Chondrocyte (in vitro differentiated cells): ENCODE data around the gene ADGRL2. TPM values are rescaled to one million over a fixed set of nuclear protein-coding genes. Genes with fewer than 3 reads are reported as not detected.

Experiments
- DNase-seq: peaks from one replicate; pipeline ENCODE4 v3.0.0; 2021; ENCODE audit warnings: mixed read lengths, low spot score
- H3K27ac Mint-ChIP-seq: one replicate; pipeline ENCODE4 v1.8.0; 2021; ENCODE audit warnings: mild to moderate bottlenecking, moderate library complexity, mixed read lengths; ENCODE audit not compliant: unreplicated experiment
- H3K27me3 Mint-ChIP-seq: 2 replicates; pipeline ENCODE4 v1.8.0; 2021; ENCODE audit warnings: low read depth, mixed read lengths
- H3K36me3 Mint-ChIP-seq: 2 replicates; pipeline ENCODE4 v1.8.0; 2021; ENCODE audit warnings: low read depth, mixed read lengths
- H3K4me1 Mint-ChIP-seq: 2 replicates; pipeline ENCODE4 v1.8.0; 2021; ENCODE audit warnings: low read depth, mild to moderate bottlenecking, mixed read lengths
- H3K4me3 Mint-ChIP-seq: one replicate; pipeline ENCODE4 v1.8.0; 2021; ENCODE audit warnings: mild to moderate bottlenecking, moderate library complexity, mixed read lengths; ENCODE audit not compliant: unreplicated experiment
- H3K9me3 Mint-ChIP-seq: 2 replicates; pipeline ENCODE4 v1.8.0; 2021; ENCODE audit warnings: low read depth, mixed read lengths
- total RNA-seq: library from RNA; stranded (reverse); gene quantifications from 3 replicates; pipeline ENCODE4 v1.2.1, GENCODE V29; 2021
- TF ChIP-seq, protein P1 (sequence below): fragments of 200-600 bp; sonication (generic); IDR thresholded peaks from 2 replicates; pipeline ENCODE4 v1.5.0; 2021; ENCODE audit warnings: antibody characterized with exemption, mild to moderate bottlenecking, moderate library complexity

Gene ADGRL2
- total RNA-seq, 1 donor from 2014 or later = 51.2 TPM

DNA sequence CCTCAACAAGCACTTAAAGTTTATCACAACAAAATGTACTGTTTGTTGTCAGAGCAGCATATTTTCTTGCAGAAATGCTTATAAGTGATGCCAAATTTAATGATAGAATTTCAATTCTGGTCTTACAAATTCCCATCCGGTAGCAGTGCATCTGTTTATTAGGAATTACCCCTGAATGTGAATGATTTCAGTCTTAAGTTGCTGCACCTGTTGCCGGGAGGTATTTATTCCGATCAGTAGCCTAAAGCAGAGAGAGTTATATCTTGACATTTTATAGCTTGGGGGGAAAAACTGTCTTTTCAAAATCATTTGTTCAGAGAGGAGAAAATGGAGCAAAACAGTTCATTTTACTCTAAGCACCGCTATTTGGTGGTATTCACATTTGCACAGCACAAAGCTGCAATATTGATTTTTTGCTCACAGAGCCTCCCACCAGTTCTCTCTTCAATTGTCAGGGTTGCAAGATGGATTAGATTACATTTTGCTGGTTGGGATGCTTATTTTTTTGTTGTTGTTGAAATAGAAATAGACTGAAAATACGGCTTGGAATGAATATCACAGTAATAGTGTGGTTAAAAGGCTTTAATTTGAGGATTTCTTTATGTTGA is 98.6 kb downstream of the ADGRL2 start:
- DNase-seq = no peak
- H3K27ac Mint-ChIP-seq = no peak overlapping the region
- peaks cover 3% of the 10 kb centered on the region for H3K36me3 Mint-ChIP-seq
- H3K4me3 Mint-ChIP-seq = no peak overlapping the region
- H3K27me3 Mint-ChIP-seq = no peaks in the 10 kb centered on the region
- H3K9me3 Mint-ChIP-seq = no peaks in the 10 kb centered on the region
- H3K4me1 Mint-ChIP-seq = peaks cover 17% of the 10 kb centered on the region
- TF ChIP-seq, protein P1, sequence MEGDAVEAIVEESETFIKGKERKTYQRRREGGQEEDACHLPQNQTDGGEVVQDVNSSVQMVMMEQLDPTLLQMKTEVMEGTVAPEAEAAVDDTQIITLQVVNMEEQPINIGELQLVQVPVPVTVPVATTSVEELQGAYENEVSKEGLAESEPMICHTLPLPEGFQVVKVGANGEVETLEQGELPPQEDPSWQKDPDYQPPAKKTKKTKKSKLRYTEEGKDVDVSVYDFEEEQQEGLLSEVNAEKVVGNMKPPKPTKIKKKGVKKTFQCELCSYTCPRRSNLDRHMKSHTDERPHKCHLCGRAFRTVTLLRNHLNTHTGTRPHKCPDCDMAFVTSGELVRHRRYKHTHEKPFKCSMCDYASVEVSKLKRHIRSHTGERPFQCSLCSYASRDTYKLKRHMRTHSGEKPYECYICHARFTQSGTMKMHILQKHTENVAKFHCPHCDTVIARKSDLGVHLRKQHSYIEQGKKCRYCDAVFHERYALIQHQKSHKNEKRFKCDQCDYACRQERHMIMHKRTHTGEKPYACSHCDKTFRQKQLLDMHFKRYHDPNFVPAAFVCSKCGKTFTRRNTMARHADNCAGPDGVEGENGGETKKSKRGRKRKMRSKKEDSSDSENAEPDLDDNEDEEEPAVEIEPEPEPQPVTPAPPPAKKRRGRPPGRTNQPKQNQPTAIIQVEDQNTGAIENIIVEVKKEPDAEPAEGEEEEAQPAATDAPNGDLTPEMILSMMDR = no peak

- TF ChIP-seq, protein P1 = no peak
- Mint-ChIP-seq H3K27me3 (no peaks in the 10 kb centered on the region), H3K27ac (no peak overlapping the region), H3K36me3 (peaks cover 5% of the 10 kb centered on the region), H3K9me3 (no peaks in the 10 kb centered on the region), H3K4me3 (no peak overlapping the region), H3K4me1 (peaks cover 6% of the 10 kb centered on the region)
- no peak for DNase-seq
These were observed 106.8 kb downstream of the ADGRL2 start for GRCh38 chr1:81907575-81907974.

- H3K4me1 Mint-ChIP-seq = no peaks in the 10 kb centered on the region
- DNase-seq = no peak
- H3K36me3 Mint-ChIP-seq = peaks cover 5% of the 10 kb centered on the region
- H3K4me3 Mint-ChIP-seq = no peak overlapping the region
- H3K27me3 Mint-ChIP-seq = no peaks in the 10 kb centered on the region
- TF ChIP-seq, protein P1 = no peak
- no peak overlapping the region for H3K27ac Mint-ChIP-seq
- H3K9me3 Mint-ChIP-seq = no peaks in the 10 kb centered on the region
These were observed 111.6 kb downstream of the ADGRL2 start for GRCh38 chr1:81912383-81912782.

- Mint-ChIP-seq H3K36me3 (no peaks in the 10 kb centered on the region), H3K4me3 (no peak overlapping the region), H3K27ac (no peak overlapping the region), H3K9me3 (no peaks in the 10 kb centered on the region), H3K4me1 (peaks cover 17% of the 10 kb centered on the region), H3K27me3 (no peaks in the 10 kb centered on the region)
- TF ChIP-seq, protein P1 = no peak
- DNase-seq = no peak
These were observed 115.2 kb downstream of the ADGRL2 start for GRCh38 chr1:81915937-81916336.

- no peaks in the 10 kb centered on the region for H3K9me3 Mint-ChIP-seq
- H3K36me3 Mint-ChIP-seq = no peaks in the 10 kb centered on the region
- no peaks in the 10 kb centered on the region for H3K27me3 Mint-ChIP-seq
- TF ChIP-seq, protein P1 = no peak
- peaks cover 36% of the 10 kb centered on the region for H3K4me1 Mint-ChIP-seq
- peak overlapping the region; percentile 90 for H3K27ac Mint-ChIP-seq
- no peak for DNase-seq
- peak overlapping the region; percentile 60 for H3K4me3 Mint-ChIP-seq
These were observed 119.6 kb downstream of the ADGRL2 start for GRCh38 chr1:81920245-81920740.
